BJ (cell line): ENCODE measurements around the gene ATP8A2. TPM values are rescaled to one million over a fixed set of nuclear protein-coding genes. Genes with fewer than 3 reads are reported as not detected.

Experiments
- CTCF ChIA-PET: fragments of 350-600 bp; formaldehyde crosslinking; extraction: SDS; loops from one replicate; lab custom pipeline; 2021; ENCODE audit warnings: antibody characterized with exemption, inconsistent platforms; lab: Yijun Ruan, JAX
- POLR2A ChIA-PET: fragments of 300-600 bp; sonication (Branson Sonifier 250); formaldehyde crosslinking; extraction: SDS; loops from one replicate; lab custom pipeline; 2021; ENCODE audit warnings: antibody characterized with exemption; lab: Charles Lee
- DNase-seq: peaks from one replicate; pipeline ENCODE4 v3.0.0-alpha.2; 2011; ENCODE audit warnings: low read depth
- H3K27me3 ChIP-seq: 2 replicates; pipeline ENCODE4 v1.6.0; 2011; ENCODE audit warnings: low read length; ENCODE audit not compliant: control insufficient read depth, insufficient read depth
- H3K36me3 ChIP-seq: 2 replicates; pipeline ENCODE4 v1.5.1; 2011; ENCODE audit warnings: low read length; ENCODE audit not compliant: control insufficient read depth, insufficient read depth
- H3K4me3 ChIP-seq: 2 replicates; pipeline ENCODE4 v1.5.1; 2011; ENCODE audit warnings: low read depth, mild to moderate bottlenecking, control low read depth, low read length
- polyA plus RNA-seq: library from polyadenylated mRNA; depleted of rRNA; stranded (reverse); fragments of >200 nt; gene quantifications from 2 replicates; pipeline ENCODE4 v1.2.3, GENCODE V29; 2011
- TF ChIP-seq, protein P1 (sequence below): IDR thresholded peaks from 2 replicates; pipeline ENCODE4 v1.5.1; 2011; ENCODE audit warnings: low read depth, mild to moderate bottlenecking, control low read depth, inconsistent platforms, low read length, moderate library complexity; ENCODE audit not compliant: insufficient read depth

ATP8A2 gene
- polyA plus RNA-seq, 1 experiment: 0.02 TPM

DNA sequence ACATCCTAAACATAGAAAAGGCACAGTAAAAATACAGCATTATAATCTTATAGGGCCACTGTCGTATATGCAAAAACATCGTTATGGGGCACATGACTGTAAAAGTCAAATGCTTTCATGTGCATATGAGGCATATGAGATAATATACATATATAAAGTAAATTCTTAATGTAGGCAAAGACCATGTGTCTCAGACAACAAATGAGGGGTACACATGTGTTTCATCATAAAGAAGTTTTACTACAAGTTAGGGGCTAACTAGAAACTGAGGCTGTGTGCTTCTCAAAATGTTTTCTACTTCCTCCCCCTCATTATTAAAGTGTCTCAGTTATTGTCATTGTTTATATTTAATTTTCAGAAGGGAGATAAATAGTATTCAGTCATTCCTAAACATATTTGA, 370.4 kb downstream of the ATP8A2 start:
- POLR2A ChIA-PET: no interaction called here
- H3K4me3 ChIP-seq: no peak overlapping the region
- CTCF ChIA-PET: no interaction called here

DNA sequence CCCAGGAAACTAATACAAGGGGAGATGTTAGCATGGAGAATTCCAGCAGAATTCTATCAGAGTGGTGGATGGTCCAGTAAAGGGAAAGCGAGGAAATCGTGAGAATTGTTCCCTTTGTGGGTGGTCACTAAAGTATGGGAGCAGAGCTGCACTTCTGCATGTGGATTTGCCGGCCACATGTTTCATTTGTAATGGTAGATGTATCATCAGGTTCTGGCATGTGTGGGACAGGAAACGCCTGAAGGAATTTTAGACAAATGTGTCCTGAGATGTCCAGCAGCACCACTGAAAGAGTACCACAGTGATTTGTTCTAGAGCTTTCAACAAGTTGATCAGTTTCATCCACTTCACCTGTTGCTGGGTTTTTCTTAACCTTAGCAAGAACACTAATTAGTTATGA, 371.6 kb downstream of the ATP8A2 start:
- no peaks in the 10 kb centered on the region for H3K27me3 ChIP-seq
- ChIA-PET POLR2A (no interaction called here), CTCF (no interaction called here)
- no peak for DNase-seq
- TF ChIP-seq, protein P1, sequence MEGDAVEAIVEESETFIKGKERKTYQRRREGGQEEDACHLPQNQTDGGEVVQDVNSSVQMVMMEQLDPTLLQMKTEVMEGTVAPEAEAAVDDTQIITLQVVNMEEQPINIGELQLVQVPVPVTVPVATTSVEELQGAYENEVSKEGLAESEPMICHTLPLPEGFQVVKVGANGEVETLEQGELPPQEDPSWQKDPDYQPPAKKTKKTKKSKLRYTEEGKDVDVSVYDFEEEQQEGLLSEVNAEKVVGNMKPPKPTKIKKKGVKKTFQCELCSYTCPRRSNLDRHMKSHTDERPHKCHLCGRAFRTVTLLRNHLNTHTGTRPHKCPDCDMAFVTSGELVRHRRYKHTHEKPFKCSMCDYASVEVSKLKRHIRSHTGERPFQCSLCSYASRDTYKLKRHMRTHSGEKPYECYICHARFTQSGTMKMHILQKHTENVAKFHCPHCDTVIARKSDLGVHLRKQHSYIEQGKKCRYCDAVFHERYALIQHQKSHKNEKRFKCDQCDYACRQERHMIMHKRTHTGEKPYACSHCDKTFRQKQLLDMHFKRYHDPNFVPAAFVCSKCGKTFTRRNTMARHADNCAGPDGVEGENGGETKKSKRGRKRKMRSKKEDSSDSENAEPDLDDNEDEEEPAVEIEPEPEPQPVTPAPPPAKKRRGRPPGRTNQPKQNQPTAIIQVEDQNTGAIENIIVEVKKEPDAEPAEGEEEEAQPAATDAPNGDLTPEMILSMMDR: no peak
- H3K4me3 ChIP-seq: no peak overlapping the region
- H3K36me3 ChIP-seq: no peaks in the 10 kb centered on the region

More for the DNA sequence above, 370.4 kb downstream of the ATP8A2 start:
- no peaks in the 10 kb centered on the region for H3K27me3 ChIP-seq
- DNase-seq: no peak
- TF ChIP-seq, protein P1: no peak
- no peaks in the 10 kb centered on the region for H3K36me3 ChIP-seq

DNA sequence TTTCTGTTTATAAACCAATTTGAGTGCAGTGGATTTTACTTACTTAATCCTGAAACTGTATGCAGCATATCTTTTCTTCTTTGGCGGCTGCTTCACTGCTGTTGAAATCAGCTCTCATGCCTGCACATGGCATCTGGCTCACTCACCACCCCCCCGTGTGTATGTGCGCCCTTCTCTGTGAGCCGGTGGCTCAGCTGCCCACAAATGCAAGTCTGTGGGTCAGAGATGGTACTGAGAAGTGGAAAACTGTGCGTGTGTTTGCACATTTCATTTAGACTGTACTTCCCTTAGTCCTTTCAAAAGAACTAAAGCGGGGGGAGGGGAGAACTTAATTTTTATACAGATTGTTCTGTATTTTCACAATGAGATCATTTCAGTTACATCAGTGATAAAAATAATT, 372.4 kb downstream of the ATP8A2 start:
- TF ChIP-seq, protein P1: no peak
- no peaks in the 10 kb centered on the region for H3K36me3 ChIP-seq
- CTCF ChIA-PET: no interaction called here
- H3K4me3 ChIP-seq: no peak overlapping the region
- DNase-seq: no peak
- POLR2A ChIA-PET: no interaction called here
- no peaks in the 10 kb centered on the region for H3K27me3 ChIP-seq

DNA sequence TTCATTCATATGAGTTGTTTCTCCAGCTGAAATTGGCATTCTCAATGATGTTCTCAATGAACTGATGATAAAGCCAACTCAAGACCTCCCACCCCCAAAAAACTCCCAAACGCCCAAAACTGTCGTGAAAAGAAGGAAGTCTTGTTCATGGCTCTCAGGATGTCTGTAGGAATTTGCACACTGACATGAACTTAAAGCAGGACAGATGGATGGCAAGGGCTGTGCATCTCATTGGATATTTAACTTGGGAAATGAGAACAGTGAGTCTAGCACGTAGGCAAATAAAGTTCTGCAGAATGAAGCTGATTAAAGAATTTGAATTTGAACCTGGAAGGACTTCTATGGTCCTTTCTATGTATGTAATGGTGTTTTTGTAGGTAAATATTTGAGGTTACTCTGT, 374.4 kb downstream of the ATP8A2 start:
- DNase-seq: no peak
- no peaks in the 10 kb centered on the region for H3K36me3 ChIP-seq
- CTCF ChIA-PET: no interaction called here
- H3K4me3 ChIP-seq: no peak overlapping the region
- POLR2A ChIA-PET: no interaction called here
- TF ChIP-seq, protein P1: no peak
- no peaks in the 10 kb centered on the region for H3K27me3 ChIP-seq

DNA sequence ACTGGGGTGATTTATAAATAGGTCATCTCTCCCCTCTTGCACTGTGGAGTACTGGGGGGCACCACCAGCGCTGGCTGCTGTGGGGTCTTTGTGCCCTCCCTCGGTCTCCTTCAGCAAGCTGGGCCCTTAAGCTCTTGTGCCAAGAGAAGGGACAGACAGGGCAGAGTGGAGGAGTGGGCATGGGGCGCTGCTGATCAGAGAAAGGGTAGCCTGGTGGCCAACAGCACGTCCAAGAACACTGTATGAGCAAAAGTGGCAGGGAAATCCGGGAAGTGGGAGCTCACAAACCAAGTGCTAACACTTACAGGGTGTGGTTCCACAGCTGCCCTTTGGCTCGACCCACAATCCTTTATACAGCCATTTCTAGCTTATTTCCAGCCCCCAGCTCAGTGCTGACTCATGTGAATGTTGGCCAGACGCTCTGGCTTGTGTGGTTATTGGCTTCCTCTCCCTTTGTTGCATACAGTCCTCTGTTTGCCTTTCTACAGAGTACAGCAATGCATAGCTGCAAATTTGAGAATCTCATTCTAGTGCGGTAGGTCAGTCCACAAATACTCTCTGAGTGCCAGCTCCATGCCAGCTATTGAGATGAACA, 381.3 kb downstream of the ATP8A2 start:
- Histone ChIP-seq H3K4me3 (no peak overlapping the region), H3K27me3 (no peaks in the 10 kb centered on the region), H3K36me3 (no peaks in the 10 kb centered on the region)
- peak; percentile 19 for DNase-seq
- POLR2A ChIA-PET: no interaction called here
- CTCF ChIA-PET: interaction anchor here (0.9 kb wide), 1 partner anchor 9 kb away, joined by 4 read pairs; no protein-coding TSS in a partner anchor
- TF ChIP-seq, protein P1: no peak
